HG03571 (cell line): ENCODE measurements around the gene ADNP2.

Experiments
- ATAC-seq: cut with Tn5 transposase; IDR thresholded peaks from one replicate; pipeline ENCODE4 v1.9.1; 2021; ENCODE audit not compliant: unreplicated experiment

The ADNP2 gene

GRCh38 chr18:80105369-80106167 is 3.5 kb upstream of the ADNP2 start:
- peak; percentile 60 for ATAC-seq

- ATAC-seq = no peak
Observed at GRCh38 chr18:80106482-80107051, 2.5 kb upstream of the ADNP2 start.

DNA sequence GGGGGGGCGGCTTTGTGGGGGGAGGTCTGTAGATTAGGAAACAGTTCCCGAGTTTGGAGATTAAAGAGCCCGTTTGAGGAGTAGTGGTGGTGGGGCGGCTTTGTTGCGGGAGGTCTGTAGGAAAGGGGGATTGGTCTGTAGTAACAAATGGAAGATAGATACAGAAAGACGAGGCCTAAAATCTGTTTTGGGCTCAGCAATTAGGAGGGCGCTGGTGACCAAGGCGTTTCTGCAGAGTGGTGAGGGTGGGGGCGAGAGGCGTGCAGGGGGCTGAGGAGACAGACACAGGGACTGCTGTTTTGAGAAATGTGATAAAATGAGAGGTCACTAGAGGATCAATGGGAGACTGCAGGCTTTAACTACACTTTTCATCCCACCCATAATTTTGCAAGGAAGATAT is 1.6 kb upstream of the ADNP2 start:
- ATAC-seq = no peak

GRCh38 chr18:80108121-80108536 is 933 bp upstream of the ADNP2 start:
- no peak for ATAC-seq

- ATAC-seq = peak; percentile 4
Observed at GRCh38 chr18:80109676-80110078, 615 bp downstream of the ADNP2 start.

GRCh38 chr18:80112624-80113248 is 3.7 kb downstream of the ADNP2 start:
- ATAC-seq = no peak

DNA sequence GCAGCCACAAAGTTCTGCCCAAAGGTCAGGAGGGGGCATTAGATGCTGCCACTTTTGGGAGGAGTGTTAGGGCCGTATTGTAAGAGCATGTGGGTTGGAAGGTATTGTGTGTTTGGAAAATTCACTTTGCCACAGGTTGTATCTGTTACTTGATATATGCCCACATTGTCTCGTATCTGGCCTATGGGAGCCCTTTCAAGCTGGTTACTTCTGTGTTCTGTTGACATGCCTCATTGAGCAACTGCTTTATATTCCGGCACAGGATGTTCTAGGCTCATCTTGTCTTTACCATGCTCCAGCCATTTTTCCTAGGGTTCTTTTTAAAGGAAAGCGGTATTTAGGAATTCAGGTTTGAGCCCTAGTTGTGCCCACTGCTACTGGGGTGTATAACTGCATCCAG is 6.0 kb downstream of the ADNP2 start:
- ATAC-seq = no peak

GRCh38 chr18:80119111-80119510 is 10.0 kb downstream of the ADNP2 start:
- no peak for ATAC-seq

DNA sequence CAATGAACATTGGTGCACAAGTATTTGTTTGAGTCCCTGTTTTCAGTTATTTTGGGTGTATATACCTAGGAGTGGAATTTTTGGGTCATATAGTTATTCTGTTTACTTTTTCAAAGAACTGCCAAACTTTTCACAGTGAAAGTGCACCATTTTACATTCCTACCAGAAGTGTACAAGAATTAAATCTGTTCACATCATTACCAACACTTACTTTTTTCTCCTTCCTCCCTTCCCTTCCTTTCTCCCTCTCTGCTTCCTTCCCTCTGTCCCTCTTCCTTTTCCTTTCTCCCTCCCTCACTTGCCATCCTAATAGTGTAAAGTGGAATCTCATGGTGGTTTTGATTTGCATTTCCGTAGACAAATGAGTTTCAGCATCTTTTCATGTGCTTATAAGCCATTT is 11.9 kb downstream of the ADNP2 start:
- no peak for ATAC-seq

GRCh38 chr18:80124131-80124530 is 15.1 kb downstream of the ADNP2 start:
- ATAC-seq = no peak

- no peak for ATAC-seq
Observed at GRCh38 chr18:80126797-80127196, 17.7 kb downstream of the ADNP2 start.

GRCh38 chr18:80127635-80128034 is 18.6 kb downstream of the ADNP2 start:
- no peak for ATAC-seq

- ATAC-seq = no peak
Observed at GRCh38 chr18:80129672-80130367, 20.8 kb downstream of the ADNP2 start.

DNA sequence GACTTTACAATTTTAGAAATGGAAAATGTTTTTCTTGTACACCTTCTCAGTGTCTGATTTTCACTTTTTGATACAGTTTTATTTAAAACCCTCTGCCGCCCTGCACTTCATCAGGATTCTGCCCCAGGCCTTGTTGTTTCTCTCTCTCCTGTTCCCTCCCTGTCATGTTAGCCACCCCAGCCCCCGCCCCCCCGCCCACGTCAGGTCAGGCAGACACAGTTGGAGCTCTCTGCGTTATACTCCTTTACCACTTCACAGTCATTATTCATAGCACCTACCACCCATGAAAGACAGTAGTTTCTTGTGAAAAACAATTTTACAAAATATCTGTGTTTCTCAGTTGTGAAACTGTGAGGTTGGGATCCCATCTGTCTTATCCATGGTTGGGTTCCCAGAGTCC is 21.5 kb downstream of the ADNP2 start:
- no peak for ATAC-seq

- no peak for ATAC-seq
Observed at GRCh38 chr18:80132180-80132812, 23.2 kb downstream of the ADNP2 start.

DNA sequence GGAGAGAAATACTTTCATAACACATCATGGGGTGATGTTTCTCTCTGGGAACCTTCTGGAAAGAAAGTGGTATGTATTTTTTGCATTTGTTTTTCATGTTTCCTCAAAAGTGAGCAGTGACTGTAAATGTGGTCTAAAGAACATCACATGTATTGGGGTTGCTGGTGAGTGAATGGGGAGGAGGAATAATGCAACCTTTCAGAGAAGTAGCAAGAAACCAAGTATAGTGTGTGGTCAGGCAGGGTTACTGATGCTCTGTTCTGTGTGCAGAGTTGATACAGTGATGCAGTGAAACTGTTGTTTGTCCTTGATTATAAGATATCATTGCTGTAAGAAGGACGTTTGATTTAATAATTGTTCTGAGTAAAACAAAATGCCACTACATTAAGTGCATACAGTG is 24.1 kb downstream of the ADNP2 start:
- no peak for ATAC-seq

DNA sequence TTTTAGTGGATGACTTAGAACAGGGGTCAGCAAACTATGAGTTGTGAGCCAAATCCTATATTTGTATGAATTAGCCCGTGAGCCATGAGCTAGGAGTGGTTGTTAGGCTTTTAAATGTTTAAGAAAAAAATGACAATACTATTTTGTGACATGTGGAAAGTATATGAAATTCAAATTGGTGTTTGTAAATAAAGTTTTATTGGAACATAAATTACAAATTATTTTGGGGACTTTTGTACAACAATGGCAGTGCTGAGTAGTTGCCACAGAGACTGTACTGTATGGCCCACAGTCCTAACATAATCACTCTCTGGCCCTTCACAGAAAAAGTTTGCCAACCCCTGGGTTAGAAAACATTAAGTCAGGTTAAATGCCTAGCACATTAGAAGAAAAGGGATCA is 26.1 kb downstream of the ADNP2 start:
- ATAC-seq = no peak

DNA sequence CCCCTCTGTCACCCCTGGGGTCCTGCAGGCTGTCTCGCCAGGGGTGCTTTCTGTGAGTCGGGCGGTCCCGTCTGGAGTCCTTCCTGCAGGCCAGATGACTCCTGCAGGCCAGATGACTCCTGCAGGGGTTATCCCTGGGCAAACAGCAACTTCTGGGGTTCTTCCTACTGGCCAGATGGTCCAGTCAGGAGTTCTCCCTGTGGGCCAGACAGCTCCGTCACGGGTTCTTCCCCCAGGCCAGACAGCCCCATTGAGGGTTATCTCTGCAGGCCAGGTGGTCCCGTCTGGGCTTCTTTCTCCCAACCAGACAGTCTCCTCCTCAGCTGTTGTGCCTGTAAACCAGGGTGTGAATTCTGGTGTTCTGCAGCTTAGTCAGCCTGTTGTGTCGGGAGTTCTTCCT is 27.6 kb downstream of the ADNP2 start:
- no peak for ATAC-seq

- ATAC-seq = no peak
Observed at GRCh38 chr18:80137137-80137536, 28.1 kb downstream of the ADNP2 start.

DNA sequence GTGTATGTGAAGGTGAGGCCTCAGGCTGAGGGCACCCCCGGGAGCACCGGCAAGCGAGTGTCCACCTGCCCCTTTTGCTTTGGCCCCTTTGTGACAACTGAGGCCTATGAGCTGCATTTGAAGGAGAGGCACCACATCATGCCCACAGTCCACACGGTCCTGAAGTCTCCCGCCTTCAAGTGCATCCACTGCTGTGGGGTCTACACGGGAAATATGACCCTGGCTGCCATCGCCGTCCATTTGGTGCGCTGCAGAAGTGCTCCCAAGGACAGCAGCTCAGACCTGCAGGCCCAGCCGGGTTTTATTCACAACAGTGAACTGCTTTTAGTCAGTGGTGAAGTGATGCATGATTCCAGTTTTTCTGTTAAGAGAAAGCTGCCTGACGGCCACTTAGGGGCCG is 28.9 kb downstream of the ADNP2 start:
- no peak for ATAC-seq

DNA sequence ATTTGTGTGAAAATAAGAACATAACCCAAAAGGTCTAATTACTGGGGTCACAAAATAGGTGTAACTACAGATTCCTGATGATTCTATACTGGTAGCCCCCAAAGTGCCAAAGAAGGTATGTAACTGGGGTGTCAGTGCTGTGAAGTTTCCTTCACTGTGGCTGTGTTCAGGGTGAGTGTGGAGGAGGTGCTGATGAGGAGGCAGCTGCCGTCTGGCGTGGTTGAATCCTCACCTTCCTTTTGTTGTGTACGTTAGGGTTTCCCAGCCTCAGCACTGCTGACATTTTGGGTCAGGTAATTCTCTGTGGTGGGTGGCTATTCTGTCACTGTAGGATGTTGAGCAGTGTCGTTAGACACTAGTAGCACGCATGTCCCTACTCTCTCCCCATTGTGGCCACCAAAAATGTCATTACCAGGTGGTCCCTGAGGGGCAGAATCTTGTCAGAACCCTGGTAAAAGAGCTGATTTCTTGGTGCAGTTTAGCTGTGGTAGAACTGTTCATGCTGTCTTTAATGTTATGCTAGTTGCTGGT is 31.5 kb downstream of the ADNP2 start:
- ATAC-seq = no peak
